Kidney (tissue), 14 donors: ENCODE measurements around the gene CD4. TPM values are rescaled to one million over a fixed set of nuclear protein-coding genes. Genes with fewer than 3 reads are reported as not detected.
A peak's percentile ranks its signal among the peaks of the same experiment; 100 is the strongest.

ENCODE experiments used
- DNase-seq, 5 donors: peaks; one replicate each; pipeline ENCODE4 v3.0.0-alpha.2; 2013 to 2020
- FAIRE-seq: peaks from 2 replicates; lab custom pipeline; 2012; peaks lifted over from hg19 to GRCh38; lab: Jason Lieb, UNC
- H3K27ac ChIP-seq, 2 donors: one replicate each; pipeline ENCODE4 v1.7.0; 2013; ENCODE audit warnings: low read depth in 2 of 2, low read length in 2 of 2, inconsistent platforms in 1 of 2
- H3K27me3 ChIP-seq: one replicate; pipeline ENCODE4 v1.7.1; 2013; ENCODE audit warnings: low read length, inconsistent platforms; ENCODE audit not compliant: control insufficient read depth, insufficient read depth
- H3K36me3 ChIP-seq, 3 donors: one replicate each; pipeline versions ENCODE4 v1.7.0 to v1.7.1; 2013; ENCODE audit warnings: low read length in 3 of 3, control low read depth in 1 of 3, inconsistent platforms in 1 of 3; ENCODE audit not compliant: insufficient read depth in 3 of 3, control insufficient read depth in 2 of 3
- H3K4me1 ChIP-seq, 3 donors: one replicate each; pipeline versions ENCODE4 v1.7.0 to v1.7.1; 2013; ENCODE audit warnings: low read length in 3 of 3, inconsistent platforms in 1 of 3, low read depth in 1 of 3; ENCODE audit not compliant: control insufficient read depth in 2 of 3, insufficient read depth in 2 of 3
- H3K4me3 ChIP-seq, 3 donors: one replicate each; pipeline versions ENCODE4 v1.7.0 to v1.8.1; 2013; ENCODE audit warnings: low read length in 3 of 3, control low read depth in 1 of 3, inconsistent platforms in 1 of 3
- H3K9ac ChIP-seq, 3 donors: one replicate each; pipeline versions ENCODE4 v1.7.0 to v1.7.1; 2013; ENCODE audit warnings: low read length in 3 of 3, control low read depth in 1 of 3, inconsistent platforms in 1 of 3
- H3K9me3 ChIP-seq, 3 donors: one replicate each; pipeline versions ENCODE4 v1.7.0 to v1.7.1; 2013; ENCODE audit warnings: low read length in 3 of 3, control low read depth in 1 of 3, inconsistent platforms in 1 of 3; ENCODE audit not compliant: control insufficient read depth in 2 of 3, insufficient read depth in 1 of 3
- intact Hi-C: fragments of 100-400 bp; cut with DNase I; formaldehyde crosslinking; loops from one replicate; pipeline ENCODE4 v1.11.1; 2022
- polyA plus RNA-seq: library from polyadenylated mRNA; stranded (reverse); fragments of 350-450 nt; fragmentation: Illumina TruSeq; extraction: RNeasy Lipid Tissue Mini Kit (QIAGEN cat#74804); gene quantifications from one replicate; pipeline ENCODE4 v1.2.3, GENCODE V29; 2014; ENCODE audit warnings: low read depth, low replicate concordance; ENCODE audit not compliant: insufficient read depth
- total RNA-seq: library from RNA; stranded (reverse); fragmentation: NEBNext Ultra II Directional; extraction: Animal tissue kit (Norgen Biotek cat#: 25700); gene quantifications from one replicate; pipeline ENCODE4 v1.2.1, GENCODE V29; 2021
- TF ChIP-seq, protein P1 (sequence below): IDR thresholded peaks from 3 replicates; pipeline ENCODE4 v1.5.1; 2012; ENCODE audit warnings: mild to moderate bottlenecking, moderate library complexity, borderline replicate concordance; ENCODE audit not compliant: insufficient read depth; ENCODE audit errors: extremely low read depth
- donor health status: control.
- donor health status: control.
- donor health status: control.
- donor health status: control.
- donor health status: control.
- donor health status: DM: yes; HTN: yes; CAD: no.
- donor health status: Normal renal cell carcinoma (clear cell type).

Gene CD4
- total and polyA plus RNA-seq, 2 donors from 2014 or later: 12.2 to 38.1 TPM

DNA sequence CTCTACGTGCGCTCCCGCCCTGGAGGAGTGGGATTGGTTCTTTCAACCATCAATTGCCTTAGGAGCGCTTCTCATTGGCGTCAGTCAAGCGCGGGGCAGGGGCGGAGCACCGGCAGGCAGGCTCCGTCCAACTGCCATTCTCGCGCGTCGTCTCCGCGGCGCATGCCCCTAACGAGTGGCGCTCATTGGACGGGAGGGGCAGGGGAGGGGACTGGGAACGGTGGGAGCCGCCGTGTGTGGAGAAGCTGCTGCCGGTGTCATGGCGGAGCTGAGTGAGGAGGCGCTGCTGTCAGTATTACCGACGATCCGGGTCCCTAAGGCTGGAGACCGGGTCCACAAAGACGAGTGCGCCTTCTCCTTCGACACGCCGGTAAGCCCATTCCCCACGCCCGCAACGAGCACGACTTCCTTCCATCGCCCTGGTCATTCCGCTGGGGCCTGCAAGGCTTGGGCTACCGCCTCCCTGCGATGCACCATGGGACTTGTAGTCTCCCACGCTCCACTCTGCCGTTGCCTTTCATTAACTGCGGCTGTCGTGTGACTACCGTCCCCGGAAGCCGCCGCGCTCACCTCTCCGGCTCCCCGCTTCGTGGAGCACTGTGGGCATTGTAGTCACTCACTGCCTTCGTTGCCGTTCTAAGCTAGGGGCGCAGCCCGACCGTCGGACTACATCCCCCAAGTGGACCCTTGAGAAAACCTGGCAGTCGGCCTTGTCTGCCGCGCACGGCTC is 62.8 kb downstream of the CD4 start, which contains the start of gene USP5:
TSS of gene USP5 (plus strand) at position 230 of the 730 bp plus-strand sequence. CDS start at position 260, 30 bp downstream.
- Histone ChIP-seq H3K27me3 (no peaks in the 10 kb centered on the region), H3K27ac (peak within 1 kb of the TSS; percentile 92), H3K9ac (peak within 1 kb of the TSS; percentile 66 to 98 (median 87)), H3K36me3 (peaks cover 3 to 12% (median 7%) of the 10 kb centered on the region in 3 donors), H3K4me1 (peaks cover 0 to 11% (median 6%) of the 10 kb centered on the region in 3 donors), H3K9me3 (no peaks in the 10 kb centered on the region), H3K4me3 (peak within 1 kb of the TSS; percentile 92 to 99 (median 99))
- FAIRE-seq (peak; percentile 92), DNase-seq (peak; percentile 99 to 100 (median 100))
- intact Hi-C loops: no loop called here
- TF ChIP-seq, protein P1, sequence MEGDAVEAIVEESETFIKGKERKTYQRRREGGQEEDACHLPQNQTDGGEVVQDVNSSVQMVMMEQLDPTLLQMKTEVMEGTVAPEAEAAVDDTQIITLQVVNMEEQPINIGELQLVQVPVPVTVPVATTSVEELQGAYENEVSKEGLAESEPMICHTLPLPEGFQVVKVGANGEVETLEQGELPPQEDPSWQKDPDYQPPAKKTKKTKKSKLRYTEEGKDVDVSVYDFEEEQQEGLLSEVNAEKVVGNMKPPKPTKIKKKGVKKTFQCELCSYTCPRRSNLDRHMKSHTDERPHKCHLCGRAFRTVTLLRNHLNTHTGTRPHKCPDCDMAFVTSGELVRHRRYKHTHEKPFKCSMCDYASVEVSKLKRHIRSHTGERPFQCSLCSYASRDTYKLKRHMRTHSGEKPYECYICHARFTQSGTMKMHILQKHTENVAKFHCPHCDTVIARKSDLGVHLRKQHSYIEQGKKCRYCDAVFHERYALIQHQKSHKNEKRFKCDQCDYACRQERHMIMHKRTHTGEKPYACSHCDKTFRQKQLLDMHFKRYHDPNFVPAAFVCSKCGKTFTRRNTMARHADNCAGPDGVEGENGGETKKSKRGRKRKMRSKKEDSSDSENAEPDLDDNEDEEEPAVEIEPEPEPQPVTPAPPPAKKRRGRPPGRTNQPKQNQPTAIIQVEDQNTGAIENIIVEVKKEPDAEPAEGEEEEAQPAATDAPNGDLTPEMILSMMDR: no peak

DNA sequence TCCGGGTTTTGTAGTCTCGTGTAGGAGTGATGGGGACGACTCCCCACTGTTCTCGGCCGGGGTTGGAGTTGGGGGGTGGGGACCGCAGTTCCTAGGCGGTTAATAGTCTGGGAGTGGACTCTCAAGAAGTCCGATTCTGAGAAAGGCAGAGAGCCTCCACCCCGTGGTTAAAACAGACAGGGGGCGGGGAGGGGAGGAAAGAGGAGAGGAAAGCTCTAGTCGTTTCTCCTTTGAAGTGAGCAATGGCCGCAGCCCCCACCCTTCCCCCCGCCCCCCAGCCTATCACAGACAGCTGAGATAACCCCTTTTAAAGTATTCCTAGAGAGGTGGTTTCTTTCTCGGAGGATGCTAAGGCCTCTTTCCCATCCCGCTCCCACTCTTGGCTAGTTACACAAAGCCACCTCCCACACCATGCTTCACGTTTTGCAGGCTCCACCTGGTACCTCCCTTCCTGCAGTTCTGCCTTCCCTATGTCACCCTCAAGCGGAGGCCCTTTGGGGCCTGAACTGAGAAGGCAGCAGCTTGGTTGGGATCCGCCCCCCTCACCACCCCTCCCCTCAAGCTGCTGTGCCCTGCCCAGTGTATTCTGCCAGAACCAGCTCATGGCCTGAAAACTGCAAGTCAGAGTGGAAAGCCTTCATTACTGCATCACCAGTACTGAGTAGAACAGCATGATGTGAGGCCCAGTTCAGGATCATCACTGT is 63.5 kb downstream of the CD4 start:
- Histone ChIP-seq H3K27me3 (no peaks in the 10 kb centered on the region), H3K9me3 (no peaks in the 10 kb centered on the region), H3K9ac (peak overlapping the region in 2 of 3 donors; percentile 36 to 46), H3K36me3 (peaks cover 6 to 20% (median 14%) of the 10 kb centered on the region in 3 donors), H3K4me3 (peak overlapping the region; percentile 75 to 99 (median 92)), H3K27ac (no peak overlapping the region), H3K4me1 (peaks cover 0 to 11% (median 6%) of the 10 kb centered on the region in 3 donors)
- intact Hi-C loops: no loop called here
- no peak for FAIRE-seq
- peak in 3 of 5 donors; percentile 66 to 84 (median 82) for DNase-seq
- TF ChIP-seq, protein P1: no peak

DNA sequence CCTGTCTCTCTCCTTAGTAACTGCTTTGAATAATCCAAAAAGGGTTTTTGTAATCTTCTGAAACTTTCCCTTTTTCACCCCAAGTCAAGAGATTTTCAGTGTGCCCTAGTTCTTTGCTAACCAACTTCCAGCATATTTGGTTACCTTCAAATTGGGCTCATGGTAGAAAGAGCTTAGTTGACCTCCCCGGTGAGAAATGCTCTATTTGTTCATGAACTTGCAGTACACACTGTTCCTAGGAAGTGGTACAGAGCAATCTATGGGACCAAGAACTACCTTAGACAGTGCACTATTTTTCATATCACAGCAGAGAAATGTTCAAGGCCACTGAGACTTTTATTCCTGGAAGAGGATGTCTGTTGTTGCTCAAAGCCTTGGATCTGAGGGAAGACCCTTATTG is 64.3 kb downstream of the CD4 start:
- no peak overlapping the region for H3K4me3 ChIP-seq
- intact Hi-C loops: no loop called here
- H3K4me1 ChIP-seq: peaks cover 0 to 11% (median 6%) of the 10 kb centered on the region in 3 donors
- DNase-seq: no peak
- H3K27ac ChIP-seq: no peak overlapping the region
- H3K9ac ChIP-seq: no peak overlapping the region
- no peak for FAIRE-seq
- H3K27me3 ChIP-seq: no peaks in the 10 kb centered on the region
- H3K9me3 ChIP-seq: no peaks in the 10 kb centered on the region
- peaks cover 9 to 28% (median 19%) of the 10 kb centered on the region in 3 donors for H3K36me3 ChIP-seq
- TF ChIP-seq, protein P1: no peak
